WI38 (cell line): Measurements from ENCODE around the gene ALPP.
"Not testable (repeated sequence)": the region's sequence is repeated elsewhere in the genome, so short reads cannot be mapped to it uniquely, and the experiment has no call there.

Source experiments
- H3K4me3 ChIP-seq: 2 replicates; pipeline ENCODE4 v1.5.1; 2011; ENCODE audit warnings: low read depth, mild to moderate bottlenecking, control low read depth, low read length
- TF ChIP-seq, protein P1 (sequence below): IDR thresholded peaks from 2 replicates; pipeline ENCODE4 v1.5.1; 2012; ENCODE audit warnings: low read depth, mild to moderate bottlenecking, control low read depth, low read length

The ALPP gene

GRCh38 chr2:232377319-232377718, 1.2 kb upstream of the ALPP start:
- TF ChIP-seq, protein P1, sequence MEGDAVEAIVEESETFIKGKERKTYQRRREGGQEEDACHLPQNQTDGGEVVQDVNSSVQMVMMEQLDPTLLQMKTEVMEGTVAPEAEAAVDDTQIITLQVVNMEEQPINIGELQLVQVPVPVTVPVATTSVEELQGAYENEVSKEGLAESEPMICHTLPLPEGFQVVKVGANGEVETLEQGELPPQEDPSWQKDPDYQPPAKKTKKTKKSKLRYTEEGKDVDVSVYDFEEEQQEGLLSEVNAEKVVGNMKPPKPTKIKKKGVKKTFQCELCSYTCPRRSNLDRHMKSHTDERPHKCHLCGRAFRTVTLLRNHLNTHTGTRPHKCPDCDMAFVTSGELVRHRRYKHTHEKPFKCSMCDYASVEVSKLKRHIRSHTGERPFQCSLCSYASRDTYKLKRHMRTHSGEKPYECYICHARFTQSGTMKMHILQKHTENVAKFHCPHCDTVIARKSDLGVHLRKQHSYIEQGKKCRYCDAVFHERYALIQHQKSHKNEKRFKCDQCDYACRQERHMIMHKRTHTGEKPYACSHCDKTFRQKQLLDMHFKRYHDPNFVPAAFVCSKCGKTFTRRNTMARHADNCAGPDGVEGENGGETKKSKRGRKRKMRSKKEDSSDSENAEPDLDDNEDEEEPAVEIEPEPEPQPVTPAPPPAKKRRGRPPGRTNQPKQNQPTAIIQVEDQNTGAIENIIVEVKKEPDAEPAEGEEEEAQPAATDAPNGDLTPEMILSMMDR = no peak
- no peak overlapping the region for H3K4me3 ChIP-seq

DNA sequence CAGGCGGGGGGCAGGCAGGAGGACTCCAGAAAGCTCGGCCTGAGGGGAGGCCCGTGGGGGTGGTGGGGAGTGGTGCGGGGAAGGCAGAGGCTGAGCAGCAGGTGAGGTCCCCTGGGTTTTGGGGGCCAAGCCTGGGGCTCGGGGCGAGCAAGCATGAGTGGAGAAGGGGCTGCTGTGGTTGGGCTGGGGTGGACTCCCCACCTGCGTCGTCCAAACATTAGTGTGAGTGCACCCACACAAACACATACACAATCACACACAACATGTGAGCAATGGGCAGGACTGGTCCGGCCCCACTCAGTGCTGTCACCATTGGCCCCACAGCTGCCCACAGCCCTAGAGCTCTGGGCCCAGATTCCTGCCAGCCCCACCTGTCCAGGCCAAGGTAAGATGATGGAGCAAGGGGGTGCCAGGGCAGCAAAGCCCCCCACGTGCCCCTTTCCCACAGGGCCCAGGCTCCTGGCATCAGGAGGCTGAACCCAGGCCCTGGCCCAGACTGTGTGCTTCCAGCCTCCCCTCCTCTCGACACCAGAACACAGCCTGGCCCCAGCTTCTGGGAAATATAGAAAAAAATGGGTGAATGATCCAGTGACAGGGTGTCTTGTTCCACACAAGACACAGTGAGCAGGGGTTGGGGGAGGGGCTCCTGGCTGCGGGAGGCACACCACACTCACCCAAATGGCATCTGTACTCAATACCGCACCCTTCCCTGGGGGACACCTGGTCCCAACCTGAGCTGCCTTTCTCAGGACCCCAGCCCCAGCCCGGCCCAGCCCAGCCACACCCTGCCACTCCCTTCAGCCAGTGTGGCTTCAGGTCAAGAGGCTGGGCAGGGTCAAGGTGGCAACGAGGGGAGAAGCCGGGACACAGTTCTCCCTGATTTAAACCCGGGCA, 463 bp upstream of the ALPP start:
- H3K4me3 ChIP-seq = no peak overlapping the region
- TF ChIP-seq, protein P1 = no peak

DNA sequence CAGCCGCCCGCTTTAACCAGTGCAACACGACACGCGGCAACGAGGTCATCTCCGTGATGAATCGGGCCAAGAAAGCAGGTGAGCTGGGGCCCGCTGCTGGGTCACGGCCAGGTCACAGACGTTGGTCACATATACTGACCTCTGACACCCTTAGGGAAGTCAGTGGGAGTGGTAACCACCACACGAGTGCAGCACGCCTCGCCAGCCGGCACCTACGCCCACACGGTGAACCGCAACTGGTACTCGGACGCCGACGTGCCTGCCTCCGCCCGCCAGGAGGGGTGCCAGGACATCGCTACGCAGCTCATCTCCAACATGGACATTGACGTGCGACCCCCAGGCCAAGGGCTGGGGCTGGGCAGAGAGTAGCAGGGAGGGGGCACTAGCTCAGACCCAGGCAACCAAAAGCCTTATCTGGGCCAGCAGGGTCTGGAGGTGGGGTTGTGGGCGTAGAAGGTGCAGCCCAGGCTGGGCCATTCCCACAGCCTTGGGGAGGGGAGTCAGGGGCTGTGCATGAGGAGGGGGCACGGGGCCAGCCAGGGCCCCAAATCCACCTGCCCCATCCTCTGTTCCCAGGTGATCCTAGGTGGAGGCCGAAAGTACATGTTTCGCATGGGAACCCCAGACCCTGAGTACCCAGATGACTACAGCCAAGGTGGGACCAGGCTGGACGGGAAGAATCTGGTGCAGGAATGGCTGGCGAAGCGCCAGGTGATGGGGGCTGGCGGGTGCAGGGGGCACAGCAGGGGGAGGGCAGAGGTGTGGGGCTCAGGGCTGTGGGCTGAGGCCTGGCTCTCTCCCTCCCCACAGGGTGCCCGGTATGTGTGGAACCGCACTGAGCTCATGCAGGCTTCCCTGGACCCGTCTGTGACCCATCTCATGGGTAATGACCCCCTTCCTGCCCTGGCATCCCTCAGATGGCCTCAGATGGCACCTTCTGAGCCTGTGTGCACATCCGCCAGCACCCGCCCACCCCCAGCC, 1.3 kb downstream of the ALPP start:
- not testable (repeated sequence) for H3K4me3 ChIP-seq

GRCh38 chr2:232381204-232382031, 2.9 kb downstream of the ALPP start:
- H3K4me3 ChIP-seq = not testable (repeated sequence)

DNA sequence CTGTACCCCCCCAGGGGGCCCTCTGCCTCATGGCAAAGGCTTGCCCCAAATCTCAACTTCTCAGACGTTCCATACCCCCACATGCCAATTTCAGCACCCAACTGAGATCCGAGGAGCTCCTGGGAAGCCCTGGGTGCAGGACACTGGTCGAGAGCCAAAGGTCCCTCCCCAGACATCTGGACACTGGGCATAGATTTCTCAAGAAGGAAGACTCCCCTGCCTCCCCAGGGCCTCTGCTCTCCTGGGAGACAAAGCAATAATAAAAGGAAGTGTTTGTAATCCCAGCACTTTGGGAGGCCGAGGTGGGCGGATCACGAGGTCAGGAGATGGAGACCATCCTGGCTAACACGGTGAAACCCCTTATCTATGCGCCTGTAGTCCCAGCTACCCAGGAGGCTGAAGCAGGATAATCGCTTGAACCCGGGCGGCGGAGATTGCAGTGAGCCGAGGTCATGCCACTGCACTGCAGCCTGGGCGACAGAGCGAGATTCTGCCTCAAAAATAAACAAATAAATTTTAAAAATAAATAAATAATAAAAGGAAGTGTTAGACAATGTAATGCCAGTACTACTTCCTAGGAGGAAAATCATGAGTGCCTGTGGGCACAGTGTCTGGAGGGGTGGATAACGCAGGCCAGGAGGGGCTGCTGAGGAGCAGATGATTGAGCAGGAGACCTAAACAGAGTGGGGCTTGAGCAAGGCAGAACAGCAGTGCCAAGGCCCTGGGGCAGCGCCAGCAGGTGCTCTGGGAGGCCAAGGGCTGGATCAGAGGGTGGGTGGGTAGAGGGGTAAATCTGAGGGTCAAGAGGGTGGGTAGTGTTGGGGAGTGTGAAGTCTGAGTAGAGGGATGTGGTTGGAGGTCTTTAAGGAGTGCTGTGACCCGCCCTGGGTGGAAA, 4.0 kb downstream of the ALPP start:
- H3K4me3 ChIP-seq = no peak overlapping the region
- TF ChIP-seq, protein P1 = no peak

DNA sequence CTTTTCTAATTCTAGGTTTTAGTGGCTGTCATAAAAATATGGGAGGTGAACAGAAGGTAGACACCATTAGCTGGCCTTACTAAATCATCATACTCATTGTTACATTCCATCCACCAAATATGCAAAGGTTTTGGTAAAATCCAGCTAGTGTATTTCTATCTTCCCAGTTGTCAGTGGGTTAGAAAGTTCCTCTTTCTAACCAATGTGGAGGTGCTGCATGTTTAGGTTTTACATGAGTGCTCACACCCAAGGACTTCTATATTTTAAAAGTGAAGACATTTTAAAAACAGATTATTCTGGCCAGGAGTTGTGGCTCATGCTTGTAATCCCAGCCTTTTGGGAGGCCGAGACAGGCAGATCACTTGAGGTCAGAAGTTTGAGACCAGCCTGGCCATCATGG, 5.9 kb downstream of the ALPP start:
- H3K4me3 ChIP-seq = no peak overlapping the region
- TF ChIP-seq, protein P1 = no peak

DNA sequence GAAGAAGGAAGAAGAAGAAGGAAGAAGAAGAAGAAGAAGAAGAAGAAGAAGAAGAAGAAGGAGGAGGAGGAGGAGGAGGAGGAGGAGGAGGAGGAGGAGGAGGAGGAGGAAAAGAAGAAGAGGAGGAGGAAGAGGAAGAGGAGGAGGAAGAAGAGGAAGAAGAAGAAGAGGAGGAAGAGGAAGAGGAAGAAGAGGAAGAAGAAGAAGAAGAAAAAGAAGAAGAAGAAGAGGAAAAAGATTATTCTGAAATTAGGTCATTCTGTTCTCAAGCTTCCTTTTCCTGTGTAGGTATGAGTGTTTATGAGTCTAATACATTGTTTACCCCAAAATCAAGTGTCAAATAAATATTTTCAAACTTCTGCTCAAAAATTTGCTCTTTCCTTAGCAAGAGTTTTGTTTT, 6.5 kb downstream of the ALPP start:
- H3K4me3 ChIP-seq = not testable (repeated sequence)
